Forelimb muscle (tissue), 1 donor: ENCODE results near the gene MDP1. TPM values are rescaled to one million over a fixed set of nuclear protein-coding genes. Genes with fewer than 3 reads are reported as not detected.

Experiments used
- DNase-seq: peaks from one replicate; pipeline ENCODE4 v3.0.0-alpha.2; 2013; ENCODE audit warnings: low read depth
- polyA plus RNA-seq: library from polyadenylated mRNA; unstranded; fragments of 120-200 nt; gene quantifications from one replicate; pipeline ENCODE4 v1.2.1, GENCODE V29; 2013; ENCODE audit not compliant: insufficient read length

The MDP1 gene
- polyA plus RNA-seq, 1 donor, result 5.5 TPM

DNA sequence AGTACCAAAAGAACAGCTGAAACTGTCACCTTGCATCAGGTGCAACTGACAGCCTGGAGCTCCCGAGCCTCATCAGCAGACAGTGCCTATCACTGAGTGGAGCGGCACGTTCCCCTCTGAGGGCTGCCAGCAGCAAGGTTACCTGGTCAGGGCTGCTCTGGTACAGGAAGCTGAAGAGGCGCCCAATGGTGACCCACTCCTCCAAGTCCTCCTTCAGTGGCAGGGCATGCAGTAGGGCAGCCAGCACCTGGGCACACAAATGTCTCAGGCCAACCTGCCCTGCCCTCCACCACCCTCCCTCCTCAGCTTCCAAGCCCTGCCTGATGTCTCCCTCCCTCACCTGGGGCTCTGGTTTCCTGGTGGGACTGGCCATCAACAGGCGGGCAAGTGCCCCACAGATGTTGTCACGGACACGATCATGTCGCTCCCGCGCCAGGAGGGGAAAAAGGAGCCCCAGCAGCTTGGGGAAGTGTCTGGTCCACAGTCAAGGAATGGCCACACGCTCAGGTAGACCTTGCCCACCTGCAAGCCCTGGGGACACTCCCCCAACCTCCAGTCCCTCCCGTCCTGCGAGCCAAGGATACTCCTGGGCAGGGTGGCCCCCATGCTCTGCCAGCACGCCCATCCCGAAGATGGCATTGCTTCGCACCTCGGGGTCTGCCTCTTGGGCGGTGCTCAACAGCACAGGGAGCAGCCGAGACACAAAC, 34.3 kb downstream of the MDP1 start:
- DNase-seq, result no peak

DNA sequence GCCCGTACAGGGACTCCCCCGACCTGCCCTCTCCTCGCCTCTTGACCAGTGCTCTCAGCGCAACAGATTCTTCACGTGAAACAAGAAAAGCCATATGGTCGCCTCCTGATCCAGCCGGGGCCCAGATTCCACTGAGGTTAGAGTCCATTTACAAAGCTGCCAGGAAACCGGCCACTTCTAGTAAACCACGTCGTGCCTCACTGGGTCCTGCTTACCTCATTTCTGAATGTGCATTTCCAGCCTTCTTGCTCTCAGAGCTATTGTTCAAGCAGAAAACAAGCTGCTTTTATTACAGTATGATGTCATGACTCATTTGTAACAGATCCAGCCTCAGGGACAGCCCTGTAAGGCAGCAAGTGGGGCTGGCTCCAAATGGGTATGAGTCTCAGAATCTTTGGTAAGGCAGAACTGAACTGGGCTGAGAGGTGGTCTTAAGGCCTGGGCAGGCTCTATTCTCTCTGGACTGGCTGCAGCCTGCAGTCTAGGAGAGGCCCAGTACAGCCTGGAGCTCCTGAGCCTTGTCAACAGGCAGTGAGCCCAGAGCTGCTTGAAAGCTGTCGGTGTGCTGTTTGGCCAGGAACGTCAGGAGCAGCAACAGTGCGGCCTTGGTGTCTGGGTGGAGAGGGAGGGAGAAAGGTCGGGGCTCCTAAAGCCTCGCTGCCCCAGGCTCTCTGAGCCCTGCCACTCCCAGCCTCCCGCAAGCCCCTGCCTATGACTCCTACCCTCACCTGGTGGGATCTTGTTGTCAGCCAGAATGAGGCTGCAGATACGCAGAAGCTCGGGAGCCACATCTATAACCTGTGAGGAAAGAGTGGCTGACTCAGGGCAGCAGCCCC, 35.7 kb downstream of the MDP1 start:
- DNase-seq, result no peak

DNA sequence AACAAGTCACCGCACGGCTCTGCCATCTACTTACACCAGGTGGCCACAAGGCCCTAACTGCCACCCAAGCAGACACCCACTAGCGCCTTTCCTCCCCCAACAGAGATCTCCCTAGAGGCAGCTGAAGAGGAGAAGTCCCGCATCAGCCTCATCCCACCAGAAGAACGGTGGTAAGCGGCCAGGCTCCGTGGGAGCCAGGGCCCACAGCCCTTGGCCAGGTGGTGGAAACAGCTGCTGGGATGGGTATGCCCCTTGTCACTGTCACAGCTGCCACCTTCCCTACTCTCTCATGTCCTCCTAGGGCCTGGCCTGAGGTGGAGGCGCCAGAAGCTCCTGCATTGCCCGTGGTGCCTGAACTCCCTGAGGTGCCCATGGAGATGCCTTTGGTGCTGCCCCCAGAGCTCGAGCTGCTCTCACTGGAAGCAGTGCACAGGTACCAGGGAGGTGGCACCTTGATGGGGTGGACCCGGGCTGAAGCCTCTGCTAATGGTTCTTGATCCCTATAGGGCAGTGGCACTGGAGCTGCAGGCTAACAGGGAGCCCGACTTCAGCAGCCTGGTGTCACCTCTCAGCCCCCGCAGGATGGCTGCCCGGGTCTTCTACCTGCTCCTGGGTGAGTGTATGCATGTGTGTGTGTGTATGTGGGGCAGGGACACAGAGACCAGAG, 36.4 kb downstream of the MDP1 start:
- no peak for DNase-seq

DNA sequence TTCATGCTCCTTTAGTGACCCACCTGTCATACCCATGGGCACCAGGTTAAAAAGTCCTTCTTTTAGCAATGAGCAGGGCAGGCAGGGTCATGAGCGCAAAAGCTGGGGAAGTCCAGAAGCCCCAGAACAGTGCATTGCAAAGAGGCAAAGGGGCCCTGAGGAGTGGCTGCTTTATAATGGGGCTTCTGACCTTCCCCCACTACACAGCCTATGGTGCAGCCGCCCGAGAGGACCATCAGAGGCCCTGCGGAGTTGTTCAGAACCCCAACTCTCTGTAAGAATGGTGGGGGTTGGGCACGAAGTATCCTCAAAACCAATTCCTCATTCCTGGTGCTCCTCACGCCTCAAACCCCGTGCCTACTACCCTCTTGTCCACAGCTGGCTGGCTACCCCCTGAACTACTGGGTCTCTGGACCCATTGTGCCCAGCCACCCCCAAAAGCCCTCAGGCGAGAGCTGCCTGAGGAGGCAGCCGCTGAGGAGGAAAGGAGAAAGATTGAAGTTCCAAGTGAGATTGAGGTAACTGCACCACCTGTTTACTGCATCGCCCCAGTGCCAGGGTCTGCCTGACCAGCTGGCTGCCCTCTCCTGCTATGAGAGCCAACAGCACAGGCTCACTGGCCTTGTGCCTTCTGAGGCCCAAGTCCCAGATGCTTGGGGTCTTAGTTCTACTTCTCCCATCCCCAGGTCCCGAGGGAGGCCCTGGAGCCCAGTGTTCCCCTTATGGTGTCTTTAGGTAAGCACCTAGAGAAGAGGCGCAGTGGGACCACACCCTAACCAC, 37.3 kb downstream of the MDP1 start:
- no peak for DNase-seq

DNA sequence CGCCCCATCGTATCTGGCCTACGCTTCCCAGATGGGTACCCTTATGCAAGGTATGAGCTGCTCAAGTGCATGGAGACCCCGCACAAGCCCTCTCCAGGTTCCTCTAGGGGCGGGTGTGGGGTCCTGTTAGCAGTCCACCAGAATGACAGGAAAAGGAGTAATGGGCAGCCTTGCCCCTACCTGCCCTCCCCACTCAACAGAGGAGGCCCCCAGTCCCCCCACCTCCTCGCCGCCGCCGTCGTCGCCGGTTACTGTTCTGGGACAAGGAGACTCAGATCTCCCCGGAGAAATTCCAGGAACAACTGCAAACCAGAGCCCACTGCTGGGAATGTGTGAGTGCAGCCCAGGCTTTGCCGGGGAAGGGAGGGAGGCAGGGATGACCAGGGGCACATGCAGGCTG, 38.0 kb downstream of the MDP1 start:
- no peak for DNase-seq

DNA sequence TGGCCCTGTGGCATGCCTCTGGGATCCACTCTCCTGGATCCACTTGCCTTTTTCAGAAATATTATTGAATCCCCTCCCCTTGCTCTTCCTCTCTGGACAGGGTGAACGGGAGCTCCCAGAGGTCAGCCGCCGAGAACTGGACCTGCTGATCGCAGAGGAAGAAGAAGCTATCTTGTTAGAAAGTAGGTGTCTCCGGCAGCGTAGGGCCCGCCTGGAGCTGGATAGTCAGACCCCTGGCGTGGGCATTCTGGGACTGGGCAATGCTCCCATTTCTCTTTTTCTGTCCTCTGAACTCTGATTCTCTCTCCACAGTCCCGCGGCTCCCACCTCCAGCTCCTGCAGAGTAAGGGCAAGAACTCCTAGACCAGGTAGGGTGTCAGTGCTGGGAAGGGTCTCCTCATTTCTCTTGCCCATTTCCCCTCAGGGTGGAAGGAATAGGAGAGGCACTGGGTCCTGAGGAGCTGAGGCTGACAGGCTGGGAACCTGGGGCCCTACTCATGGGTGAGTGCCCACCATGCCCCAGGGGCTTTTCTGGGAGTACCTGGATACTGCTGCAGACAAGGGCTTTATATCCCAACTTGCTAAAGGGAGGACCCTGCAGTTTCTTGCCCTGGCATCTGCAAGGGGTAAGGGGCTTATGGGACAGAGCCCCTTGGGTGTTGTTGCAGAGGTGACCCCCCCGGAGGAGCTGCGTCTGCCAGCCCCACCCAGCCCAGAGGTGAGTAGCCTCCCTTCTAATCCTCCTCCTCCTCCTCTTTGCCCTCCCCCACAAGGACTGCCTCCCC, 38.6 kb downstream of the MDP1 start:
- no peak for DNase-seq

DNA sequence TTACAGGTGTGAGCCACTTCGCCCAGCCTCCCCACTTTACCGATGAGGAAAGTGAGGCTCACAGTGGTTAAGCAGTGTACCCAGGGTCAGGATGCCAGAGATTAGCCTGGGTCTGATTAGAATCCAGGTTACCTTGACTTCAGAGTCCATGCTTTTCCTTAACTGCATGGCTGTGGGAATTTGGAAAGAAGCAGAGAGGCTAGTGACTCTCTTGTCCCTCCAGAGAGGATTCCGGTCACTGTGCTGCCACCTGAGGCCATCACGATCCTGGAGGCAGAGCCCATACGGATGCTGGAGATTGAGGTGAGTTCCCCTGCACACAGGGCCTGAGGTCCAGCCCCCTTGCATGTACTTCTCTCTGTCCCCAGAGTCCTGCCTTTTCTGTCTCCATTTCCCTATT, 39.3 kb downstream of the MDP1 start:
- no peak for DNase-seq

DNA sequence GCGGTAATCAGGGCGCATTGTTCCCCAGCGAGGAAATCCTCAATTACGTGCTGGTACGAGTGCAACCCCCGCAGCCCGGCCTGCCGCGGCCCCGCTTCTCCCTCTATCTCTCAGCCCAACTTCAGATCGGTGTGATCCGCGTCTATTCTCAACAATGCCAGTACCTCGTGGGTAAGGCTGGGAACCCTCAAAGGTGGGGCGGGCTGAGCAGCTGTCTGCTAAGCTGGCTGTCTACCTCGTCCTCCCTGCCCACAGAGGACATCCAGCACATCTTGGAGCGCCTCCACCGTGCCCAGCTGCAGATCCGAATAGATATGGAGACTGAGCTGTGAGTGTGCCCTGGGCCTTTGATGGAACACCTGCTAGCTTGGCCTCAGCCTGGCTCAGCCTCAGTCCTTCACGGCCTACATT, 43.0 kb downstream of the MDP1 start:
- DNase-seq, result no peak

DNA sequence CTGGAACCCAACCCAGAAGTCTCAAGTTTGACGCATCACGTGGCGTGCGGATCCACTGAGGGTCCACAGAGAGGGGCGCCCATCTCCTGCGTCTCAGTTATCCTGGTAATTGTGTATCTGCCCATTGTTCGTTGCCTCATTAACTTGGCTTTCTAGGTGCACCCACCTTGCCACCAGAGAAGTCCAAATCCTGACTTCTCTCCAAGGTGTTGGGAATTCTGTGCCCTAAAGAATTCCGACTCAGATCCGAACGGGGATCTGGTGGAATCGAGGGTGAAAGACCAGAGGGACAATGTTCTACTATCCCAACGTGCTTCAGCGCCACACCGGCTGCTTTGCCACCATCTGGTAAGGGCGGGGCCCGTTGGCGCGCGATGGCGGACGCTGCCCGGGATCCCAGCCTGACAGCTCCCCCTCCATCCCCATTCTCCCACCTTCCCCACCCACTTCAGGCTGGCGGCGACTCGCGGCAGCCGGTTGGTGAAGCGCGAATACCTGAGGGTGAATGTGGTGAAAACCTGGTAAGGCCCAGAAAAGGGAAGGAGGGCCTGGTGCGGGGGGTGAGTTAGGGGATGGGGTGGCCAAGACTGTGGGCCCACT, 43.5 kb downstream of the MDP1 start:
- DNase-seq, result no peak

DNA sequence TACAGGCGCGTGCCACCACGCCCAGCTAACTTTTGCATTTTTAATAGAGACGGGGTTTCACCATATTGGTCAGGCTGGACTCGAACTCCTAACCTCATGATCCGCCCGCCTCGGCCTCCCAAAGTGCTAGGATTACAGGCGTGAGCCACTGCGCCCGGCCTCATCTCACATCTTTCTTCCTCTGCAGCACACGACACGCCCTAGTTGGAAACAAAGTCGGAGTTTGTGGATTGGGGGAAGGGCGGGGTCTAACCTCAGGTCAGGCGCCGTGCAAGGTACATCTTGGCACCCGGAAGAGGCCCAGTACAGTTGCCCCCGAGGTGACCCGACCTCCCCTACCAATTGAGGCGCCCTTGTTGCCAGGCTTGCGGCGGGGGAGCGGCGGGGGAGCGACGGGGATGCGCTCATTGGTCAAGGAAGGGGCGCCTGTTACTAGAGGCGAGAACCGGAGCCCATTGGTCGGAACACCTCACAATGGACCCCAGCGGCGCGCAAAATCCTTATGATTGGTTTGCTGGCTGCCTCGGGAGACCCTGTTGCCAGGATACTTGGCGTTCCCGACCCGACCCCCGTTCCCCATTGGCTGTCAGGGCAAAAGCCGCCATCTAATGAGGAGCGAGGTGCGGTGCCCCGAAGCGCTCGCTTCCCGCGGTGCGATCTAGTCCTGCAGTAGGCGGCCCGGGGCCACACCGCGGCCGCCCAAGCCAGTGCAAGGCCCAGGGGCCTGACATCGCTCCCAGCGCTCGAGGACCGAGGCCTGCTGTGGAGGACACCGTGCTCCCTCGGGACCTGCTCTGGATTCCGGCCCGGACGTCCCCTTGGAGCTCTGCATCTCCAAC, 44.2 kb downstream of the MDP1 start, which contains the start of gene REC8:
Gene REC8, plus strand, starts transcription at position 659 of the 839 bp plus-strand sequence. CDS start 473 bp downstream, outside the sequence.
- DNase-seq, result no peak

DNA sequence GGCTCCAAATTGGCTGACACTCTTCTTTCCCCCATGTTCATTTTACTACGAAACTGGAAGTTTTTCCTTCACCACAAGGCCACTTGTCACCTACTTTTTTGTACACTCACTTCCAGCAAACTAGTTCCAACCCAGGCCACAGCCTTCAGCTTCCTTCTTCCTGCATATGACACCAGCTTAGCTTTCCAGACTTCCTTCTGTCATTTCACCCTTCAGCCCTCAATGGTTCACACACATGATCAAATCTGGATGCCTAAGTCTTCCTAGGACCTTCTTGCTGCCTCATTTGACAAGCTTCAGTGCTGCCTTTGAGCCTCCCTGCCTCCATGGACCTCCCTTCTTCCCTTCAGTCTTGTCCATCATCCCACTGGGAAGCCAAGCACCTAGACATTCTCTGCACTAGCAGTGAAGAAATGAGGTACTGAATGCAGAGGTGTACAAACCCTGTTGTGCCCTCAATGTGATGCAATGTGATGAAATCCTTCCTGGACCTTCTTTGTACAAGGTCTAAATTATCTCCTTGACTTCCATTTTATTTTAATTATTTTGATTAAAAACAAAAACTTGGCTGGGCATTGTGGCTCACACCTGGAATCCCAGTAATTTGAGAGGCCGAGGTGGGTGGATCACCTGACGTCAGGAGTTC, 48.3 kb downstream of the MDP1 start:
- no peak for DNase-seq

DNA sequence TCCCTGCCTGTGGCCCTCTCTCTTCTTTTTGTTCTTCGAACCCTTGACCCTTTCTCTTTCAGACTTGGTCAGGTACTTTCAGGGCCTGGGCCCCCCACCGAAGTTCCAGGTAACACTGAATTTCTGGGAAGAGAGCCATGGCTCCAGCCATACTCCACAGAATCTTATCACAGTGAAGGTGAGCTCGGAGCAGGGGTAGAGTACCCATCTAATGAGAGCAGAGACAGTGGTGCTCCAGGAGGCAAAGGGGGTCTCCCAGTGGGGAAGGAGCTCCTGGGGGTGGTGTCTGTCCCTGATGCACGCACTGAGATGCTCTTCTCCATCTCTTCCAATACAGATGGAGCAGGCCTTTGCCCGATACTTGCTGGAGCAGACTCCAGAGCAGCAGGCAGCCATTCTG, 50.1 kb downstream of the MDP1 start:
- no peak for DNase-seq

DNA sequence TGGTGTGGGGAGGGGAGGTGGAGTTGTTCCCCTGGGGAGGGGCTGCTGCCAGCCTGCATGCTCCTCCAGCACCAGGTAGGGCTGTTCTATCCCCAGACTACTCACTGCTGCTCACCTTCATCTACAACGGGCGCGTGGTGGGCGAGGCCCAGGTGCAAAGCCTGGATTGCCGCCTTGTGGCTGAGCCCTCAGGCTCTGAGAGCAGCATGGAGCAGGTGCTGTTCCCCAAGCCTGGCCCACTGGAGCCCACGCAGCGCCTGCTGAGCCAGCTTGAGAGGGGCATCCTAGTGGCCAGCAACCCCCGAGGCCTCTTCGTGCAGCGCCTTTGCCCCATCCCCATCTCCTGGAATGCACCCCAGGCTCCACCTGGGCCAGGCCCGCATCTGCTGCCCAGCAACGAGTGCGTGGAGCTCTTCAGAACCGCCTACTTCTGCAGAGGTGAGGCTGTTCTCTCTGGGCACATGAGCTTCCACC, 51.3 kb downstream of the MDP1 start:
- no peak for DNase-seq

Other genes starting within 250 kb of the MDP1 start
- 9.2 TPM for gene DHRS4L2, start 227.1 kb downstream of the MDP1 start, polyA plus RNA-seq
- 0.18 TPM for gene CARMIL3, start 164.1 kb downstream of the MDP1 start, polyA plus RNA-seq
- gene CPNE6, start 144.5 kb downstream of the MDP1 start, polyA plus RNA-seq, result not detected
- gene PCK2, start 121.8 kb downstream of the MDP1 start, polyA plus RNA-seq, result 3.6 TPM
- gene DCAF11, start 101.3 kb downstream of the MDP1 start, polyA plus RNA-seq, result 45.7 TPM
- 1.8 TPM for gene NRL, start 101.1 kb downstream of the MDP1 start, polyA plus RNA-seq
- gene FITM1, start 85.4 kb downstream of the MDP1 start, polyA plus RNA-seq, result 164 TPM
- gene PSME1, start 79.9 kb downstream of the MDP1 start, polyA plus RNA-seq, result 110 TPM
- gene EMC9, start 74.5 kb downstream of the MDP1 start, polyA plus RNA-seq, result 32.1 TPM
- gene PSME2, start 69.5 kb downstream of the MDP1 start, polyA plus RNA-seq, result 74.3 TPM
- gene RNF31, start 68.6 kb downstream of the MDP1 start, polyA plus RNA-seq, result 32.6 TPM
- 25.1 TPM for gene IRF9, start 54.8 kb downstream of the MDP1 start, polyA plus RNA-seq
- 8.2 TPM for gene REC8, start 44.0 kb downstream of the MDP1 start, polyA plus RNA-seq
- gene IPO4, start 27.2 kb downstream of the MDP1 start, polyA plus RNA-seq, result 26.4 TPM
- 18.8 TPM for gene TM9SF1, start 20.6 kb downstream of the MDP1 start, polyA plus RNA-seq
- 5.0 TPM for gene TSSK4, start 10.4 kb downstream of the MDP1 start, polyA plus RNA-seq
- gene CHMP4A, start 2.6 kb downstream of the MDP1 start, polyA plus RNA-seq, result 40.0 TPM
- 188 TPM for gene NEDD8, start 16.3 kb upstream of the MDP1 start, polyA plus RNA-seq
- 53.3 TPM for gene GMPR2, start 16.9 kb upstream of the MDP1 start, polyA plus RNA-seq
- 37.0 TPM for gene TINF2, start 26.6 kb upstream of the MDP1 start, polyA plus RNA-seq
- gene TGM1, start 47.1 kb upstream of the MDP1 start, polyA plus RNA-seq, result 0.86 TPM
- 14.7 TPM for gene RABGGTA, start 55.5 kb upstream of the MDP1 start, polyA plus RNA-seq
- 15.0 TPM for gene DHRS1, start 83.7 kb upstream of the MDP1 start, polyA plus RNA-seq
- gene NOP9, start 83.8 kb upstream of the MDP1 start, polyA plus RNA-seq, result 21.1 TPM
- gene CIDEB, start 91.9 kb upstream of the MDP1 start, polyA plus RNA-seq, result 8.2 TPM
- 2.0 TPM for gene LTB4R2, start 94.1 kb upstream of the MDP1 start, polyA plus RNA-seq
- gene LTB4R, start 95.4 kb upstream of the MDP1 start, polyA plus RNA-seq, result 2.1 TPM
- 15.2 TPM for gene ADCY4, start 119.0 kb upstream of the MDP1 start, polyA plus RNA-seq
- gene RIPK3, start 123.9 kb upstream of the MDP1 start, polyA plus RNA-seq, result 1.1 TPM
- gene NFATC4, start 152.1 kb upstream of the MDP1 start, polyA plus RNA-seq, result 39.2 TPM
- 23.1 TPM for gene NYNRIN, start 182.9 kb upstream of the MDP1 start, polyA plus RNA-seq
- gene CBLN3, start 213.6 kb upstream of the MDP1 start, polyA plus RNA-seq, result 2.4 TPM
- 38.1 TPM for gene KHNYN, start 213.9 kb upstream of the MDP1 start, polyA plus RNA-seq
- 54.1 TPM for gene SDR39U1, start 226.7 kb upstream of the MDP1 start, polyA plus RNA-seq